Activated CD4-positive, alpha-beta T cell treated with anti-CD3 and anti-CD28 coated beads, Interleukin-2, amount 50 U/mL, for 16 hours (primary cell): ENCODE results near the gene NEURL3.
"Not testable (repeated sequence)": the region's sequence is repeated elsewhere in the genome, so short reads cannot be mapped to it uniquely, and the experiment has no call there.

Experiments used
- DNase-seq: peaks from one replicate; pipeline ENCODE4 v3.0.0-alpha.2; 2020

NEURL3 gene, protein sequence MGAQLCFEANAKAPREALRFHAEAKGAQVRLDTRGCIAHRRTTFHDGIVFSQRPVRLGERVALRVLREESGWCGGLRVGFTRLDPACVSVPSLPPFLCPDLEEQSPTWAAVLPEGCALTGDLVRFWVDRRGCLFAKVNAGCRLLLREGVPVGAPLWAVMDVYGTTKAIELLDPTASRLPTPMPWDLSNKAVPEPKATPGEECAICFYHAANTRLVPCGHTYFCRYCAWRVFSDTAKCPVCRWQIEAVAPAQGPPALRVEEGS

GRCh38 chr2:96505231-96505889 is at the start of gene NEURL3:
Gene NEURL3 (minus strand): TSS chr2:96505357. CDS start chr2:96505286, 71 bp downstream.
- no peak for DNase-seq

DNA sequence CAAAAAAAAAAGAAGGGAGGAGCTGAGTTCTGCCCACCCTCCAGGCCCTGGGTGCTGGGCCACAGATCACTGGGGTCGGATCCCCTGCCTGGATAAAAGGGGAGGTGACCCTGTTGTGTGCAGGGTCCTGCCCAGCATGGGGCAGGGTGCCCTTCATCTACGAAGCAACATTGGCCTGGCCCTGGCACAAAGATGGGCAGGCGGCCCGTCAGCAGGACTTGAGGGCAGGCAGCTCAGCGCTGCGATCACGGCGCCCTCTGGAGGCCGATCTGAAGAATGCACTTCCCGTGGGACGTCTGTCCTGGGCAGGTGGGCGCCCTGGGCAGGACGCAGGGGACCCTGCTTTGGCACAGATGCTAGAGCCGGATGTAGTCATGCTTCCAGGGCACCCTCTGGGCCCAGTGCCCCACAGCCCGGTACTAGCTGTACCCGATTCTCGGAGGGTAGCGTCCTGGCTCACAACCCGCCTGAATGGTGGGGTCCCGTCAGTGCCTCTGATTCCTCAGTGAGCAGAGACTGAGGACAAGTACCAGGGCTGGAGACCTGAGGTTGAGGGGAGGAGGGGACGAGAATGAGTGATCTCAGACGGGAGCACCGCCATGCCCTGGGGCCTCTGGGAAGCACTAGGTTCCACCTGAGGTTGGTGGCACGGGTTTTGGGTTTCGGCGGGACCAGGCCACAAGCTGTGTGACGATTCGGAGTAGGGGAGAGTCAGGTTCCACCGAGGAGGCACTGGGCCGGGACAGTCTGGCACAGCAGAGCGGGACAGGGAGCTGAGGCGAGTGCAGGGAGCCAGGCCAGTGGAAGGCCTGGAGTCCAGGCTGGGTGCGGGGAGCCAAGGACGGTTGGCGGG is 49.4 kb upstream of the NEURL3 start:
- peak; percentile 62 for DNase-seq

- DNase-seq, result not testable (repeated sequence)
These were observed 48.8 kb upstream of the NEURL3 start for GRCh38 chr2:96553957-96554292.

- no peak for DNase-seq
These were observed 48.2 kb upstream of the NEURL3 start for GRCh38 chr2:96553176-96553956.

GRCh38 chr2:96552315-96553175 is 47.4 kb upstream of the NEURL3 start:
- DNase-seq, result no peak

DNA sequence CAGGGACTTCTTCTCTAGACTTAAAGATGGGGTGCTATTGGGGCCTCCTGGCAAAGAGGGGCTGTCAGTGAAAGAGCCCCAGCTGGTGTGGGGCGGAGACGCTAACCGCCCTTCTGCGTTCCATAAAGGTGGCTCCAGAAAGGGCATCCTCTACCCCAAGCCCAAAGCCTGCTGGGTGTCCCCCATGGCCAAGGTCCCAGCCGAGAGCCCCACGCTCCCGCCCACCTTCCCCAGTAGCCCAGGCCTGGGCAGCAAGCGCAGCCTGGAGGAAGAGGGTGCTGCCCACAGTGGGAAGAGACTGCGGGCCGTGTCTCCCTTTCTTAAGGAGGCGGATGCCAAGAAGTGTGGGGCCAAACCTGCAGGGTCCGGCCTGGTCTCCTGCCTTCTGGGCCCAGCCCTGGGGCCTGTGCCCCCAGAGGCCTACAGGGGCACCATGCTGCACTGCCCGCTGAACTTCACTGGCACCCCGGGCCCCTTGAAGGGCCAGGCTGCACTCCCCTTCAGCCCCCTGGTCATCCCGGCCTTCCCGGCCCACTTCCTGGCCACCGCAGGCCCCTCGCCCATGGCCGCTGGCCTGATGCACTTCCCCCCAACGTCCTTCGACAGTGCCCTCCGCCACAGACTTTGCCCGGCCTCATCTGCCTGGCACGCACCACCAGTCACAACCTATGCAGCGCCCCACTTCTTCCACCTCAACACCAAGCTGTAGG is 46.6 kb upstream of the NEURL3 start:
- DNase-seq, result no peak

DNA sequence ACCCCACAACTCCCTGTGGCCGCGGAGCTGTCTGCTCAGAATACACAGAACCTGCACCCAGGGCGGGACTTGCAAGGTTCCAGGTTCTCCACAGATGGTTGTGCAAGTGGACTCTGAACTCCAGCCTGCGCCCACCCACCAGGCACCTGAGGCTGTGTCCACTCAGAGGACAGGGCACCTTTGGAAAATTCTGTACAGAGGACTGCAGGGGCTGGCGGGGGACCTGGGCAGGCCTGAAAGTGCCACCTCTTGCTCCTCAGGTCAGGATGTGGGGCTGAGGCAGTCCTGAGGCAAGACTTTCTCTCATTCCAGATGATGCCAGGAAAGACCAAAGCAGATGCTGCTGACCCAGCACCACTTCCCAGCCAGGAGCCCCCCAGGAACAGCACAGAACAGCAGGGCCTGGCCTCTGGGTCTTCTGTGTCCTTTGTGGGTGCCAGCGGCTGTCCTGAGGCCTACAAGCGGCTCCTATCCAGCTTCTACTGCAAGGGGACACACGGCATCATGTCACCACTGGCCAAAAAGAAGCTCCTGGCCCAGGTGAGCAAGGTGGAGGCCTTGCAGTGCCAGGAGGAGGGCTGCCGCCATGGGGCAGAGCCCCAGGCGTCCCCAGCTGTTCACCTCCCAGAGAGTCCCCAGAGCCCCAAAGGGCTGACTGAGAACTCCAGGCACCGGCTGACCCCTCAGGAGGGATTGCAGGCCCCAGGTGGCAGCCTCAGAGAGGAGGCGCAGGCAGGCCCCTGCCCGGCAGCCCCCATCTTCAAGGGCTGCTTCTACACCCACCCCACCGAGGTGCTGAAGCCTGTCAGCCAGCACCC is 45.8 kb upstream of the NEURL3 start:
- no peak for DNase-seq

GRCh38 chr2:96549967-96550786 is 45.0 kb upstream of the NEURL3 start:
- no peak for DNase-seq

- DNase-seq, result no peak
These were observed 44.3 kb upstream of the NEURL3 start for GRCh38 chr2:96549466-96549785.

DNA sequence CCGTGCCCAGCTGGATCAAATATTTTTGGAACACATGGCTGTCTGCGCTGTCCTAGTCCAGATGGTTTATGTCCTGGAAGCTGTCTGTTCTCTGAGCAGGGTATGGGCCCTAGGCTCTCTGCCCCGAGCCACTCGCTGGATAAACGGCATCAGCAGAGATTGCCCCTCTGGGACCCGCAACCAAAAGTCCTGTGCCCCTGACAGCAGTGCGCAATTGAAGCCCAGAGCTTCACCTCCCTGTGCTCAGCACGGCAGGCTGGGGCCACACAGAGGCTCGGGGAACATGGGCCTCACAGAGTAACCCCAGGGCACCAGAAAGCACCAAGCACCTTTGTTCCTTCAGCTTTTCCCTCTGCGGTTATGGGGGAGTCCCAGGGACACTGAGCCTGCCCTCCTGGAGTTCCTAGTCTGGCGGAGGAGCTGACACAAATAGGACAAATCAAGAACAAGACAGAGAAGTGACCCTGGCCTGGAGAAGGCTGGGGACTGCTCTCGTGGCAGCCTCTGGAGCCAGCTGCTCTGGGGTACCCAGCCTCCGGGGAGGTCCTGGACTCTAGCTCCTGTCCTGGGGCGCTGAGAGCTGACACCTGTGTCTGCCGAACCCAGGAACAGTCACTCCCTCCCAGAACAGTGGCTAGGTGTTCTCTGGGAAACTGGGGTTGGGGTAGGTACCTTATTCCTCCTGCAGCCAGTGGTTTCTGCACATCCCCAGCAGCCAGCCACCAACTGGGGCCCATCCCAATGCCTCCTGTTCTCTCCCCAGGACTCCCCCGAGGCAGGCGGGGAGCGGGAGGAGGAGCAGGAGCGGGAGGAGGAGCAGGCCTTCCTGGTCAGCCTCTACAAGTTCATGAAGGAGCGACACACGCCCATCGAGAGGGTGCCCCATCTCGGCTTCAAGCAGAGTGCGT is 43.7 kb upstream of the NEURL3 start:
- no peak for DNase-seq

- DNase-seq, result no peak
These were observed 42.6 kb upstream of the NEURL3 start for GRCh38 chr2:96547731-96548171.

- no peak for DNase-seq
These were observed 42.1 kb upstream of the NEURL3 start for GRCh38 chr2:96547203-96547641.

DNA sequence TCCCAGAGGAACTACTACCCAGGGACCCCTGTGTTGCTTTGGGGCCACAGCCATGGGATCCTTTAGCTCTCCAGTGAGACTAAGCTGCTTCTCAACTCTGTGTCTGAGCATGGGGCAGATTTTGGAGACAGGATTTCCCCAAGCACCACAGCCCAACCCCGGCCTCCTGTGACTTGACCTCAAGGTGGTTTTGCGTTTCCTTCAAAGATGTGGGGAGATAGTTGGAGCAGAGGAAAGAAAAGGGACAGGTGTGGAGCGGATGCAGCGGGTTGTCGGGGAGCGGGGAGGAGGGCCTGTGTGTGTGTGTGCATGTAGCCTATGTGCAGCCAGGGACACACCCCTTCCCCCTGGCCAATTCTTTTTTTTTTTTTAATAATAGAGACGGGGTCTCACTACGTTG is 41.6 kb upstream of the NEURL3 start:
- peak; percentile 58 for DNase-seq

- DNase-seq, result peak; percentile 71
These were observed 41.2 kb upstream of the NEURL3 start for GRCh38 chr2:96546321-96546720.

DNA sequence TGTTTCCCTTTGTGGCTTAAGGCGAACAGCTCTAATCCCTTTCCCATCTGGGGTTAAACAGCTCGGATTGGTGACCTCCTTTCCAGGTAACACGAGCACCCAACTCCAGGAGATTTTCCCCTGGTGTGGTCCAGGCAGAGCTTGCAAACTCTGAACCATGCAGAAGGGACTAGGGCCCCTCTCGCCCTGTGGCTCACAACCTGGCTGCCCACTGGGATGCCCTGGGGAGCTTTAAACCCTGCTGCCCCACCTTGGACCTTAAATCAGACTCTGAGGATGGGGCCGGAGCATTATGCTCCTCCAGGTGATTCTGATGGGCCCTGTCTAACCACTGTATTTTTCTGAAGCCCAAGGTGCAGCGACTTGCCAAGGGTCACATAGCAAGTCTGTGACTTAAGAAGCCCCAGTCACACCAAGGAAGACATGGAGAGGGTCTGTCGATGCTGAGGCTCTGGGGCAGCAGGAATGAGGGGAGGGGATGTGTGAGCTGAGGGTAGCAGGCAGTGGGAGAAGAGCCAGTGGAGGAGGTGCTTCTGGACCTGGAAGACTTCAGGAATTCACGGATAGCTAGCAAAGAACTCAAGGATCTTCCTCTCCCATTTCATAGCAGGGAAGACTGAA is 37.3 kb upstream of the NEURL3 start:
- DNase-seq, result no peak

GRCh38 chr2:96541398-96542152 is 36.4 kb upstream of the NEURL3 start:
- no peak for DNase-seq

DNA sequence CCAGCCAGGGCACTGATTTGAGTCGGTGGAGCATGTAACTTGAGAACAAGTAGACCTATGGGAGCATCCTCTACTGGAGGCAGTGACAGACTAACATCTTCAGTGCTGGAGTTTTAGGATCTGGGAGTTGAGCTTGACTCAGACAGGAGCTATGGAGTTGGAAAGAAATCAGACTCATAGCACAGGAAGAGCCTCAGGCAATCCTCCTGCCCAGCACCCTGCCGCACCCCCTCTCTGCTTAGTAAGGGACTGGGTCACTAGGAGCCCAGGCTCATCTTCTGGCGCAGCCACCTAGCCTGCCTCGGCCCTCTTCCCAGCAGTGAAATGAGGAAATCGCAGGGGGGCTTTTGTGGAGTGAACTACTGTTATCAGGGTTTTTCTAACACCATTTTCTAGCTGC is 35.0 kb upstream of the NEURL3 start:
- no peak for DNase-seq
